ENCODE measurements around the gene HECTD4. TPM values are rescaled to one million over a fixed set of nuclear protein-coding genes. Genes with fewer than 3 reads are reported as not detected.

HECTD4 gene
- total RNA-seq, 2 experiments from 2014 or later: 34.5 to 62.4 TPM

DNA sequence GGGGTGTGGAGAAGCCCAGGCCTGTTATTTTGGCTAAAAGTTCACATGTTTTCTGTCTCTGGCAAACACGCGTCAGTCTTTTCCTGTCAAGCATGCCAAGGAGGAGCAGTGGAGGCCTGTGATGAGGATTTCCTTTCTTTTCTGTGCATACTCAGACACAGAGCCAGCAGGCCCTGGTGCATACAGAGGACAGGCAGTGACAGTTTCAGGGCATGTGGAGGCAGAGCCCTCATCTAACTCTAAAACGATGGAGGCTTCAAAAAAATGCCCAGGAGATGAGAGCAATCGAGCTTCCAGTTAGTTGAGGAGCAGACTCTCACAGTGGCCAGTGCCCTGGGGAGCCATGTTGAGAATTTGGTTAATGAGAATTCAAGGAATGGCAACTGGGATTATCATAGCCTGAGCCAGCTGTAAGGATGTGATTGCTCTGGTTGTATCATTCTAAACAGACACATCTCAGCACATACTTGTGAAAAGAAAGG is 190.3 kb downstream of the HECTD4 start:
- TF ChIP-seq CTCF (conservative IDR thresholded peaks at IDR 0.05; ENCODE audit: low read length) (no peak), EZH2phosphoT487 (IDR thresholded peaks at IDR 0.05; ENCODE audit: borderline replicate concordance, low read depth, low read length) (no peak)
- BruUV-seq (replicated peaks): no TSS peak
- Histone ChIP-seq H3K4me3 (ENCODE audit: low read depth, low read length, poor library complexity, severe bottlenecking) (no peak overlapping the region), H4K20me1 (ENCODE audit: insufficient read depth, low read length) (no peaks in the 10 kb centered on the region), H2AFZ (ENCODE audit: low read length) (no peak overlapping the region), H3K4me2 (ENCODE audit: low read length) (no peak overlapping the region), H3K79me2 (ENCODE audit: insufficient read depth, low read depth, low read length) (no peaks in the 10 kb centered on the region), H3K9me3 (ENCODE audit: low read length) (no peaks in the 10 kb centered on the region), H3K9me2 (ENCODE audit: insufficient read depth, low read length) (no peaks in the 10 kb centered on the region), H3K4me1 (ENCODE audit: insufficient read depth, low read length, poor library complexity, severe bottlenecking) (no peaks in the 10 kb centered on the region), H3K36me3 (ENCODE audit: insufficient read depth, low read length) (peaks cover 27% of the 10 kb centered on the region), H3K27ac (ENCODE audit: low read depth, low read length, poor library complexity, severe bottlenecking) (no peak overlapping the region)
- ChIA-PET POLR2A (interaction anchor here (0.7 kb wide), 1 partner anchor 24 kb away, joined by 3 read pairs; no protein-coding TSS in a partner anchor), CTCF (ENCODE audit: unreplicated experiment) (interaction anchor here (0.6 kb wide), 1 partner anchor 753 kb away, joined by 3 read pairs; no protein-coding TSS in a partner anchor)
- DNase-seq (ENCODE audit: low spot score): no peak
- intact Hi-C loops (cut with micrococcal nuclease; ENCODE audit: unreplicated experiment): no loop called here

DNA sequence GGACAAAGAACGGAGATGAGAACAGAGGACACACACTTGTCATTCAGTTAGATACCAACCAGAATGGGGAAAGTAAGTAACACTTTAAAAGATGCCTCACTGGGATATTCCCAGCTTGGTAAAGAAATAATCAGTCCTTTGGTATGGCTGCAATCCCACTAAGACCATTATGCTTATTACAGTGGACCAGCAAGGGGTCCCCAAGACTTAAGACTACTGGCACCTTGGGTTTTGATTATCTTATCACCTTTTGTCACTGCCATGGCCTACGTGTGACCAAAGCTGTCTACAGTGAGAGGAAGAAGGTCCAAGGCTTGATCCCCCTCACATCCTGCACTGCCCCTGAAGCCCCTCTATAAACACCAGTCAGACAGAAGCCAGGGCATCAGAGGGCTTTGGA is 191.0 kb downstream of the HECTD4 start:
- Histone ChIP-seq H3K4me2 (ENCODE audit: low read length) (no peak overlapping the region), H2AFZ (ENCODE audit: low read length) (no peak overlapping the region), H3K4me1 (ENCODE audit: insufficient read depth, low read length, poor library complexity, severe bottlenecking) (no peaks in the 10 kb centered on the region), H3K4me3 (ENCODE audit: low read depth, low read length, poor library complexity, severe bottlenecking) (no peak overlapping the region), H3K79me2 (ENCODE audit: insufficient read depth, low read depth, low read length) (no peaks in the 10 kb centered on the region), H3K9me3 (ENCODE audit: low read length) (no peaks in the 10 kb centered on the region), H3K36me3 (ENCODE audit: insufficient read depth, low read length) (peaks cover 27% of the 10 kb centered on the region), H3K27ac (ENCODE audit: low read depth, low read length, poor library complexity, severe bottlenecking) (no peak overlapping the region), H3K9me2 (ENCODE audit: insufficient read depth, low read length) (no peaks in the 10 kb centered on the region), H4K20me1 (ENCODE audit: insufficient read depth, low read length) (no peaks in the 10 kb centered on the region)
- DNase-seq (ENCODE audit: low spot score): no peak
- intact Hi-C loops (cut with micrococcal nuclease; ENCODE audit: unreplicated experiment): no loop called here
- ChIA-PET CTCF (ENCODE audit: unreplicated experiment) (interaction anchor here (0.6 kb wide), 1 partner anchor 215 kb away, joined by 5 read pairs; no protein-coding TSS in a partner anchor), POLR2A (interaction anchor here (0.7 kb wide), 1 partner anchor 24 kb away, joined by 3 read pairs; no protein-coding TSS in a partner anchor)
- TF ChIP-seq EZH2phosphoT487 (IDR thresholded peaks at IDR 0.05; ENCODE audit: borderline replicate concordance, low read depth, low read length): no peak
- TF ChIP-seq CTCF (conservative IDR thresholded peaks at IDR 0.05; ENCODE audit: low read length): no peak
- no TSS peak for BruUV-seq (replicated peaks)

GRCh38 chr12:112190231-112191025 is 191.8 kb downstream of the HECTD4 start:
- Histone ChIP-seq H3K36me3 (ENCODE audit: insufficient read depth, low read length) (peaks cover 28% of the 10 kb centered on the region), H4K20me1 (ENCODE audit: insufficient read depth, low read length) (no peaks in the 10 kb centered on the region)

More at GRCh38 chr12:112190231-112191025, 191.8 kb downstream of the HECTD4 start:
- Histone ChIP-seq H3K4me3 (ENCODE audit: low read depth, low read length, poor library complexity, severe bottlenecking) (no peak overlapping the region), H2AFZ (ENCODE audit: low read length) (no peak overlapping the region), H3K9me2 (ENCODE audit: insufficient read depth, low read length) (no peaks in the 10 kb centered on the region), H3K4me2 (ENCODE audit: low read length) (no peak overlapping the region), H3K4me1 (ENCODE audit: insufficient read depth, low read length, poor library complexity, severe bottlenecking) (no peaks in the 10 kb centered on the region), H3K9me3 (ENCODE audit: low read length) (no peaks in the 10 kb centered on the region), H3K79me2 (ENCODE audit: insufficient read depth, low read depth, low read length) (no peaks in the 10 kb centered on the region), H3K27ac (ENCODE audit: low read depth, low read length, poor library complexity, severe bottlenecking) (no peak overlapping the region)
- TF ChIP-seq EZH2phosphoT487 (IDR thresholded peaks at IDR 0.05; ENCODE audit: borderline replicate concordance, low read depth, low read length): no peak
- TF ChIP-seq CTCF (conservative IDR thresholded peaks at IDR 0.05; ENCODE audit: low read length): no peak
- intact Hi-C loops (cut with micrococcal nuclease; ENCODE audit: unreplicated experiment): no loop called here
- DNase-seq (ENCODE audit: low spot score): no peak
- CTCF ChIA-PET (ENCODE audit: unreplicated experiment): interaction anchor here (0.6 kb wide), 1 partner anchor 216 kb away, joined by 5 read pairs; no protein-coding TSS in a partner anchor
- no TSS peak for BruUV-seq (replicated peaks)
- POLR2A ChIA-PET: no interaction called here
